Posterior cingulate gyrus (tissue), 11 donors: ENCODE measurements around the gene CTBP1.

Source experiments
- DNase-seq, 10 donors: peaks; one replicate each; pipeline versions ENCODE4 v3.0.0 to v3.0.0-alpha.2; 2020 to 2021; ENCODE audit warnings: mixed read lengths in 3 of 10
- intact Hi-C: fragments of 100-400 bp; cut with DNase I; formaldehyde crosslinking; loops from one replicate; pipeline ENCODE4 v1.15.1; 2023

The CTBP1 gene

DNA sequence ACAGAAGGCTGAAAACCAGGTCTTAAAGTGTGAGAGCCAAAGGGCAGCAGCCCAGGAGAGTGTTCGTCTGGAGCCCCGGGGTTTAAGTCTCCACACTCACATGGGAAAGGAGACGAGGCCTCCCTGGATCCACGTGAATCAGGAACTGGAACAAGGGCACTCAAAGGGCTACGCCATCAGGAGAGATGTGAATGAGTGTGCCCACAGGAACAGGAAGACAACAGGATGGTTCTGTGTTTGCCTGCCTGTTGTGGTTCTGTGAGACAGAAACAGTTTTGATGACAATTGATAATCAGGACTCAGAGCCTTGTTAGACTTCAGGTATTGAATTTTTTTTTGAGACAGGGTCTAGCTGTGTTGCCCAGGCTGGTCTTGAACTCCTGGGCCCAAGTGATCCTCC lies 4.9 kb upstream of the CTBP1 start:
- intact Hi-C loops = no loop called here

GRCh38 chr4:1252928-1253492 lies 4.1 kb upstream of the CTBP1 start:
- DNase-seq = no peak
- intact Hi-C loops = no loop called here

More for the DNA sequence above, 4.9 kb upstream of the CTBP1 start:
- no peak for DNase-seq

- intact Hi-C loops = no loop called here
- no peak for DNase-seq
Measured at GRCh38 chr4:1251773-1252066, 2.8 kb upstream of the CTBP1 start.

DNA sequence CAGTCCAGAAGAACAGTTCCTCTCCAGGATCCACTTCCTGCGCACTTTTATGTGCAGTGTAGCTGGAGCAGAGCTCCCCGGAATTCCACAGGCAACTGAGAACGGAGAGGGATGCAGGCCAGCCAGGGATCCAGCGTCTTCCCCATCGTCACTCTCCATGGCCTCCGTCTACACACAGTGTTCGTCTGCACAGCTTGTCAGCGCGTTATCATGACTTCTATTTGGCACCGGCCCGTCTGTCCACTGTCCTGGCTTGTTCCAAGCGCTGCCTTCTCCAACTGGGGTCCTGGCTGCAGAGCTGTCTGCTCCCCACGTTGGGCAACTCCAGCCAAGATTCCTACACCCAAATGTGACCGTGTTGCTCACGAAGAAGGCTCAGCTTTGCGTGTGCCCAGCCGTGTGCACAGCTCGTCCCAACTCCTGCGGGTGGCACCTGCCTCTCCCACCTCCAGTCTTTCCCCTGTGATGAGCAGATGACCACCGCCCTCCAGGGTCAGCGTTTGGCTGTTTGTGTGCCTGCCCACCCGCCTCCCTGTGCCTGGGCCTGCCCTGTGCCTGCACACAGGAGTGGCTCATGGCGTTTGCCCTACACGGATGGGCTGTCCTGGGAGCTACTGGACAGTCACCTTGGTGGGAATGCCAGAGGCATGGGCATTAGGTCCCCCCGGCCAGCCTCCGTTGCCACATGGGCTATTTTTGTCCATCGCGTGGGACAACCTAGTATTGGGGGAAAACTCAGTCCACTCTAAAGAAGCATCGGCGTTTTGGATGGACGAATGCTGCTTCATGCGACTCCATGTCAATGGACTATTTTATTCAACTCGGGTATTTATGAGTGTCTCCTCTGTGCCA lies 2.2 kb upstream of the CTBP1 start:
- peak in 3 of 10 donors; percentile 62 to 82 (median 70) for DNase-seq
- intact Hi-C loops = no loop called here

GRCh38 chr4:1250527-1250812 lies 1.5 kb upstream of the CTBP1 start:
- intact Hi-C loops = no loop called here

GRCh38 chr4:1249731-1250526 lies 999 bp upstream of the CTBP1 start:
- DNase-seq = peak in 3 of 10 donors; percentile 71 to 88 (median 81)

More at GRCh38 chr4:1250527-1250812, 1.5 kb upstream of the CTBP1 start:
- peak in 3 of 10 donors; percentile 43 to 74 (median 56) for DNase-seq

DNA sequence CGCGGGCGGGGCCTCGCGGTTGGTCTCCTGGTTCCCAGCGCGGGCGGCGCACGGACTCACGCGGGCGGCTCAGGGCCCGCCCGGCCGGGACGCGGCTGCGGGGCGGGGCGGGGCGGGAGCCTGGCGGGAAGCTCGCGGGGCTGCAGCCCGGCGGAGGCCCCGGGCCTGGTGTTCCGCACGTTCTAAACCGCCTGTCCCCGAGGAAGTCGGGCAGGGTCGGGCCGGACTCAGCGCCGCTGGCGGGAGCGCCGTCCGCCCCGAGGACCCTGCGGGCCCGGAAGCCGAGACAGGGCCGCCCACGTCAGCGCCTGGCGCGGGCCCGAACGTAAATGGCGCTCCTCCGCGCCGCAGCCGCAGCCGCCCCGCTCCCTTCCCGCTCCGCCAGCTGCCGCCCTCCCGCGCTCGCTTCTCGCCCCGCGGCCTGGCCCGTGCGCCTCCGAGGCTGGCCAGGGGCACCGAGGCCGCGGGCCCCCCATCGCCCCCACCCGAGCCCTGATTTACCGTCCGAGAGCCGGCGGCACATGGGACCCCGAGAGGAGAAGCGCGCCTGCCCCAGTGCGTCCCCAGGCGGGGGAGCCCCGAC lies 309 bp upstream of the CTBP1 start:
- intact Hi-C loops = loop anchor here (1.0 to 5.0 kb wide), 4 partner anchors 40 to 467 kb away; partner anchors contain the start of gene MAEA
- DNase-seq = peak; percentile 63 to 98 (median 86)

More at GRCh38 chr4:1249731-1250526, 999 bp upstream of the CTBP1 start:
- intact Hi-C loops = loop anchor here (1.0 to 5.0 kb wide), 4 partner anchors 39 to 468 kb away; partner anchors contain the start of gene MAEA

DNA sequence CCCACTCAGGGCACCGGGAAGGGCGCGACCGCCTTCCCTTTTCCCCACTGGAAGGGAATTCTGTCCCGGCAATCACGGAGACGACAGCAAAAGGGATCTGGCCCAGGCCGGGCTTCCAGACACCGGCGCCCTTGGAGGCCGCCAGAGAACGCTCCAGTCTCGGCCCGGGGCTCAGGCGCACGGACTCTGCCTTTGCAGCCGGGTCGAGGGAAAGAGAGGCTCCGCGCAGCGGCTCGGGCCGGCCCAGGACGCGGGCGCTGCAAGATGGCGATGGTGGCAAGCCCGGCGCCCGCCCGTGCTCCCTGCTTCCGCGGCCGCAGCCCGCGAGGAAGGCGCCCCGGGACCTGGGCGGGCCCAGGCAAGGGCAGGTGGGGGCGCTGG lies 1.1 kb downstream of the CTBP1 start:
- intact Hi-C loops = loop anchor here (5.0 kb wide), 2 partner anchors 81 to 466 kb away; no protein-coding TSS in a partner anchor
- DNase-seq = peak in 3 of 10 donors; percentile 14 to 89 (median 75)

- intact Hi-C loops = loop anchor here (5.0 kb wide), 2 partner anchors 80 to 465 kb away; no protein-coding TSS in a partner anchor
- DNase-seq = peak in 3 of 10 donors; percentile 74 to 82 (median 80)
Measured at GRCh38 chr4:1246901-1247863, 1.7 kb downstream of the CTBP1 start.

DNA sequence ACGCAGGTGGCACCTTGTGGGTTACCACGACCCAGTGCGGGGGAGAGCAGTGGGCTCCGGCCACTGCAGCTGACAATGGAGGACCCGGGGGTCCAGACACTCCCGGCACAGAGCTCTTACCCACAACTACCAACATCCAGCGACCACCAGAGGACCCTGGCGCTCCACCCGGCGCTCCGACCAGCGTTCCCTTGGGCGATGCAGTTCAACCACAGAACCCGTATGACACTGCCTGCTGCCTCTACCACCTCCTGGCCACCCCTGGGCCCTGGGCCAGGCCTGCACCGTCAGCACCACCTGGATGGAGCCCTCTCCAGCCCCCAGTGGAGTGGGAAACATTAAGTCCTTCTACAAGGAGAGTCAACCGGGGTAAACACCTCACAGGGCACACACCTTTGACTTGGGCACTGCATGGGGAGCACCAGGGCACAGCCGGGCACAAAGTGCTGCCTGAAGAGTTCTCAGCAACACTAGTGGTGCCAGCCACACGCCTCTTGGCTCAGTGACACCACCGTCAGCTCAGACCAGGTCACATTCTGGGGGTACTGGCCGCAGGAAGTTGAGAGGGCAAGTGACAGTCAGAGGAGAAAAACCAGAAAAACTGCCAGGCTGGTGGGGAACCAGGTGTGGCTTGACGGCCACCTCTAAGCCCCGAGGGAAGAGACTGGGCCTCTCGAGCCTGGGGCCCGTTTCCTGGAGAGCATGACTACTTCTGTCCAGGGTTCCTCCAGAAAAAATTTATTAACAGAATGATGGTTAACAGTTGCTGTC lies 2.6 kb downstream of the CTBP1 start:
- peak in 2 of 10 donors; percentile 55 to 87 for DNase-seq

GRCh38 chr4:1245481-1246051 lies 3.4 kb downstream of the CTBP1 start:
- peak in 3 of 10 donors; percentile 57 to 72 (median 61) for DNase-seq
- intact Hi-C loops = loop anchor here (5.0 kb wide), 2 partner anchors 78 to 463 kb away; no protein-coding TSS in a partner anchor

More for the DNA sequence above, 2.6 kb downstream of the CTBP1 start:
- intact Hi-C loops = loop anchor here (5.0 kb wide), 2 partner anchors 79 to 464 kb away; no protein-coding TSS in a partner anchor

DNA sequence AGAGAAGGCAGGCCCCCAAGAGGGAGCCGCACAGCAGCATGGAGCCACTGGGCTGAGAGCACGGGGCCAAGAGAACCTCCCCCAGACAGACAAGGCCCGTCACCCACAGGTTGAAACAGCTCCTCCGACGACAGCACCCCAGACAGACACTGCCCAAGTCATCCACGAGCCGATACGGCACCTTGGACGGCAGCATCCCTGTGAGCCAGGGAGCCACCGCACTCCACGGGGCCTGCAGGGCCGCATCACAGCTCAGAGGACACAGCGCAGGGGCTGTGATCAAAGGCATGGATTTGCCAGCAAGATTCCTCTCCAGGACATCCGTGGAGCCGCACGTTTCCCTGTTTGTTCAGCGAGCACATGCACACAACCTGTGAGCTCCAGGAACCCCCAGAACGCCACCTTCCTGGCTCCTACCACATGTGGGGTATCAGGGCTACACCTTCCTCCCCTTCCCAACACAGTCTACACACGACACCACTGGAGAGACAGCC lies 3.9 kb downstream of the CTBP1 start:
- DNase-seq = peak in 3 of 10 donors; percentile 39 to 82 (median 40)
- intact Hi-C loops = loop anchor here (5.0 kb wide), 2 partner anchors 78 to 463 kb away; no protein-coding TSS in a partner anchor

DNA sequence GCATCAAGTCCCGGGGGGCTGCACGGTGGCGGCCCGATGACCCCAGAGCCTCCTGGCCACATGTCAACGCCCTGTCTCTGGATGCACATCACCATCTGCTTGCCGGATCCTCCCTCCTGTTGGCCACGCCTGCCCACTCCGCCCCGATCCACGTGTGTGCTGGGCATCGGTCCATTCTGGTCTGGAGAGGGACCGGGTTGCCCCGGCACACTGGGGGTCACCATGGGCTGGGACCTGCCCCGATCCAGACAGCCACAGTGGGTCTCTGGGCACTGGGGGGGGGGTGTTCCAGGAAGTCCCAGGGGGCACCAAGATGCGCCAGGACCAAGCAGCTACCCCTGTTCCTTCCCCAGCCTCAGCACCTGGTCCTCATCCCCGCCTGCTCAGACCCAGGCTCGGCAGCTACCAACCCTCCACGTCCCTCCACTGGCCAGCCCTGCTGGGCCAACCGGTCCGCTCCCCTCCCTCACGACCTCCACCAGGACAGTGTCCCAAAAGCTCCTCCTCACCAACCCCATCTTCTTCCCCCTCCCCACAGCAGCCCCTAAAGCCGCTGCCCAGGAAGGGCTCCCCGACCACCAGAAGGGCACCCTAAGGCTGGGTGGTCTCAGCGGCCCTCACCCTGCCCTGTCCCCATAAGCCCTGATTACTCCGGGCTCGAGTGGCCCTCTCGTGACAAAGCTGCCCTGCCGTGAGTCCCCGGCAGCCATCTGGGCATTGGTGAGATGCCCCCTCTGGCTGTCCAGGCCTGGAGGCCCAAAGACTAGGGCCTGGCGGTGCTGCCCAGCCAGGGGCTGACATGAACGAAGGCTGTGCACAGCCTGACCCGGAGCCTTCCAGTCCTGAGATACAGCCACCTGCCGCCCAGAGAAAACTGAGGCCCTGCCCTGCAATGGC lies 4.6 kb downstream of the CTBP1 start:
- intact Hi-C loops = no loop called here
- peak in 3 of 10 donors; percentile 63 to 71 (median 67) for DNase-seq

- intact Hi-C loops = no loop called here
- peak in 3 of 10 donors; percentile 33 to 77 (median 50) for DNase-seq
Measured at GRCh38 chr4:1243451-1244080, 5.4 kb downstream of the CTBP1 start.

DNA sequence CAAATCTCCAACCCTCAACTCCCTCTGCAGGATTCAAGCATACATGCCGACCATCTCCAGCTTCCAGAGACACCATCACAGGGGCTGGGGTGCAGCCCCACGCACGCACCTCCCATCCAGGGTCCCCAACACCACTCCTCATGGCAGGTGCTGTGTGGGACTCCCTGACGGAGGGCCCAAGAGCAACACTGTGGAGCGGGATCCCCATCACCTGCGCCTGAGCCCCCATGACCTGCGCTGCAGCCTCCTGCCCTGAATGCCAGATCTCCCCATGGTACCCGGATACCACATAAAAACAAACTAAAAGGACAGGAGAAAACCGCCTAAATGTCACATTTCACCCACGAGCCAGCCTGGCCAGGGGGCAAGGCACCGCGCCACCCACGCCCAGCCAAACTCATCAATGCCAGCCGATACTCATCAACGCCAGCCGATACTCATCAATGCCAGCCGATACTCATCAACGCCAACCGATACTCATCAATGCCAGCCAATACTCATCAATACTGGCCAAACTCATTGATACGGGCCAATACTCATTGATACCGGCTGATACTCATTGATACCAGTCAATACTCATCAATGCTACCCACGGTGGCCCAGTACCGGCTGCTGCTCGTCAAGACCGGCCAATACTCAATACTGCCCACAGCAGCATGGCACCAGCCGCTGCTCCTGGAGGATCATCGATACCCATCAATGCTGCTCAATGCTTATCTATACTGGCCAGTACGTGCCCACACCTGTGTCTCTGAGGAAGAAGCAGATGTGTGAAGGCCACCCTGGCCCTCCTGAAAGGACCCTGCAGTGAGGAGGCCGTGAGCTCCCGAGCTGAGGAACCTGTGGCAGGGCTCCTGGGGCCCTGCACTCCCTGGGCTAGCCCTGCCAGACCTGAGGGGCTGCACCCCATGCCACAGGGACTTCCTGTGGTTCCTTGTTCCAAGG lies 6.2 kb downstream of the CTBP1 start:
- peak in 4 of 10 donors; percentile 1 to 58 (median 50) for DNase-seq
- intact Hi-C loops = no loop called here
